Upper lobe of left lung (tissue), 6 donors: ENCODE data around the gene PI4K2A. TPM values are rescaled to one million over a fixed set of nuclear protein-coding genes. Genes with fewer than 3 reads are reported as not detected.

Source experiments
- ATAC-seq, 2 donors: fragments of 200-7000 bp; cut with Tn5 transposase; one replicate each; pipeline ENCODE4 v1.9.1; 2022; ENCODE audit warnings: mild to moderate bottlenecking in 2 of 2, moderate library complexity in 2 of 2; ENCODE audit not compliant: low FRiP score in 2 of 2
- DNase-seq, 2 donors: peaks; one replicate each; pipeline ENCODE4 v3.0.0-alpha.2; 2019 to 2020
- H3K27ac ChIP-seq, 4 donors: fragments of 200-600 bp; sonication (generic); one replicate each; pipeline ENCODE4 v1.5.1; 2016 to 2019
- H3K27me3 ChIP-seq, 4 donors: fragments of 200-600 bp; sonication (generic); one replicate each; pipeline ENCODE4 v1.5.1; 2017 to 2019
- H3K36me3 ChIP-seq, 4 donors: fragments of 200-600 bp; sonication (generic); one replicate each; pipeline ENCODE4 v1.5.1; 2016 to 2019
- H3K4me1 ChIP-seq, 4 donors: fragments of 200-600 bp; sonication (generic); one replicate each; pipeline ENCODE4 v1.5.1; 2018 to 2019
- H3K4me3 ChIP-seq, 4 donors: fragments of 200-600 bp; sonication (generic); one replicate each; pipeline ENCODE4 v1.5.1; 2017 to 2019; ENCODE audit warnings: mild to moderate bottlenecking in 2 of 4, moderate library complexity in 1 of 4
- H3K9me3 ChIP-seq, 4 donors: fragments of 200-600 bp; sonication (generic); one replicate each; pipeline ENCODE4 v1.5.1; 2018 to 2019
- CTCF ChIP-seq, 6 experiments: fragments of 450-650 bp in 4 of 6; fragments of 200-600 bp in 2 of 6; sonication (generic) in 2 of 6; IDR thresholded peaks; one replicate each; pipeline ENCODE4 v1.5.1; 2016 to 2019; ENCODE audit warnings: antibody characterized with exemption in 6 of 6
- EP300 ChIP-seq, 4 donors: sonication (generic); formaldehyde crosslinking; IDR thresholded peaks; one replicate each; pipeline ENCODE4 v1.5.1; 2017; ENCODE audit warnings: antibody characterized with exemption in 4 of 4, control low read depth in 2 of 4
- POLR2A ChIP-seq, 4 donors: fragments of 450-650 bp; IDR thresholded peaks; one replicate each; pipeline ENCODE4 v1.5.1; 2016 to 2017; ENCODE audit warnings: antibody characterized with exemption in 4 of 4, mild to moderate bottlenecking in 2 of 4
- POLR2AphosphoS5 ChIP-seq, 2 donors: sonication (generic); formaldehyde crosslinking; IDR thresholded peaks; one replicate each; pipeline ENCODE4 v1.5.1; 2017; ENCODE audit warnings: antibody characterized with exemption in 2 of 2
- WGBS, 2 donors: methylation state at CpG; one replicate each; pipeline ENCODE4 v1.1.5; 2017 to 2018; 5-methylcytosine and 5-hydroxymethylcytosine counted together
- total RNA-seq, 6 donors: library from RNA; depleted of rRNA in 4 of 6; stranded (reverse); fragments of >200 nt in 4 of 6; gene quantifications; one replicate each; pipeline versions ENCODE4 v1.1.0 to v1.2.1, GENCODE V29; 2016 to 2021
- donor health status: DM: no; HTN: no; CAD: no; lungs with moderate emphysema.
- donor health status: DM: no; HTN: yes; CAD: no; lungs with severe emphysema.

The PI4K2A gene
- total RNA-seq, 6 donors from 2014 or later = 22.0 to 34.4 (median 28.6) TPM

GRCh38 chr10:97618285-97618684 lies 22.2 kb upstream of the PI4K2A start:
- H3K27ac ChIP-seq = no peak overlapping the region
- H3K9me3 ChIP-seq = no peaks in the 10 kb centered on the region
- no peak overlapping the region for H3K4me3 ChIP-seq
- 98 to 99% methylated on average over 4 of the region's 4 CpGs for WGBS, 2 donors
- no peak for ATAC-seq
- TF ChIP-seq EP300 (IDR thresholded peaks at IDR 0.05) (no peak), POLR2AphosphoS5 (IDR thresholded peaks at IDR 0.05) (no peak), POLR2A (IDR thresholded peaks at IDR 0.05) (no peak), CTCF (IDR thresholded peaks at IDR 0.05) (no peak)
- no peaks in the 10 kb centered on the region for H3K4me1 ChIP-seq
- peaks cover 0 to 2% (median 0%) of the 10 kb centered on the region in 4 donors for H3K36me3 ChIP-seq
- DNase-seq = no peak
- H3K27me3 ChIP-seq = no peaks in the 10 kb centered on the region

- DNase-seq (no peak), ATAC-seq (no peak)
- Histone ChIP-seq H3K27ac (no peak overlapping the region), H3K4me1 (no peaks in the 10 kb centered on the region), H3K4me3 (no peak overlapping the region), H3K27me3 (no peaks in the 10 kb centered on the region), H3K9me3 (no peaks in the 10 kb centered on the region), H3K36me3 (peaks cover 0 to 2% (median 0%) of the 10 kb centered on the region in 4 donors)
- 95 to 98% methylated on average over 4 of the region's 4 CpGs for WGBS, 2 donors
- no peak for TF ChIP-seq POLR2A (IDR thresholded peaks at IDR 0.05)
- no peak for TF ChIP-seq POLR2AphosphoS5 (IDR thresholded peaks at IDR 0.05)
- no peak for TF ChIP-seq CTCF (IDR thresholded peaks at IDR 0.05)
- TF ChIP-seq EP300 (IDR thresholded peaks at IDR 0.05) = no peak
These were observed 21.7 kb upstream of the PI4K2A start for GRCh38 chr10:97618733-97619132.

DNA sequence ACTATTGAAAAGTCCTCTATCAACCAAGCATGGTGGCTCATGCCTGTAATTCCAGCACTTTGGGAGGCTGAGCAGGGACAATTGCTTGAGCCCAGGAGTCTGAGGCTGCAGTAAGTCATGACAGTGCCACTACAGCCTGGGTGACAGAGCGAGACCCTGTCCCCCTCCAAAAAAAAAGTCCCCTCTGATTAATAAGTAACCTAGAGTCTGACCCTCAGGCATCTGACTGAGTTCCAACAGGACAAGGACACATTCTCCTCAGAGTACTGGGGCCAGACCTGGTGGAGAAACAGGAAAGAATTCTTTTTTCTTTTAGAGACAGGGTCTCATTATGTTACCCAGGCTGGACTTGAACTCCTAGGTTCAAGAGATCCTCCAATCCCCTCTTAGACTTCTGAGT lies 17.2 kb upstream of the PI4K2A start:
- Histone ChIP-seq H3K4me1 (peaks cover 0 to 4% (median 2%) of the 10 kb centered on the region in 4 donors), H3K27ac (no peak overlapping the region), H3K27me3 (no peaks in the 10 kb centered on the region), H3K9me3 (no peaks in the 10 kb centered on the region), H3K36me3 (no peaks in the 10 kb centered on the region), H3K4me3 (no peak overlapping the region)
- DNase-seq = no peak
- ATAC-seq = no peak
- 71 to 81% methylated on average over 1 of the region's 1 CpG for WGBS, 2 donors
- TF ChIP-seq POLR2AphosphoS5 (IDR thresholded peaks at IDR 0.05) (no peak), CTCF (IDR thresholded peaks at IDR 0.05) (no peak), EP300 (IDR thresholded peaks at IDR 0.05) (no peak), POLR2A (IDR thresholded peaks at IDR 0.05) (no peak)

GRCh38 chr10:97627731-97628130 lies 12.7 kb upstream of the PI4K2A start:
- peak overlapping the region in 2 of 4 donors; percentile 35 to 39 for H3K27ac ChIP-seq
- no peak overlapping the region for H3K4me3 ChIP-seq
- no peaks in the 10 kb centered on the region for H3K36me3 ChIP-seq
- H3K4me1 ChIP-seq = peaks cover 4 to 8% (median 6%) of the 10 kb centered on the region in 4 donors
- TF ChIP-seq EP300 (IDR thresholded peaks at IDR 0.05) (no peak), POLR2AphosphoS5 (IDR thresholded peaks at IDR 0.05) (no peak), POLR2A (IDR thresholded peaks at IDR 0.05) (no peak)
- 63 to 75% methylated on average over 4 of the region's 4 CpGs for WGBS, 2 donors
- H3K9me3 ChIP-seq = no peaks in the 10 kb centered on the region
- no peaks in the 10 kb centered on the region for H3K27me3 ChIP-seq
- ATAC-seq (no peak), DNase-seq (no peak)

DNA sequence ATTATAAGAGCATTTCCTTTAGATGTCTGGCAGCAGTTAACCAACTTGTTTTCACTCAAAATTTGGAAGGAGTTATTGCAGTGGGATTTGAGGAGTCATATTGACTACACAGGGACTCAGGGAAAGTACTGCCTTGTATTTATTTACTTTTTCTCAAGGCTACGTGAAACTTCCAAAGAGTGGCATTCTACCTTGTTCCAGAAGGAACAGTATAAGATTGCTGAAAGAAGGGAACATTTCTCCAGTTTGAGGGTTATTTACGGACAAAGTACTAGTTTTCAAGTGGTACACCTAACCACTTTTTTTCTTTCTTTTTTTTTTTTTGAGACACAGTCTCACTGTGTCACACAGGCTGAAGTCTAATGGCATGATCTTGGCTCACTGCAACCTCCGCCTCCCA lies 12.2 kb upstream of the PI4K2A start:
- peak overlapping the region in 2 of 4 donors; percentile 44 to 51 for H3K27ac ChIP-seq
- no peak for ATAC-seq
- TF ChIP-seq POLR2AphosphoS5 (IDR thresholded peaks at IDR 0.05) (no peak), POLR2A (IDR thresholded peaks at IDR 0.05) (no peak), CTCF (IDR thresholded peaks at IDR 0.05) (no peak), EP300 (IDR thresholded peaks at IDR 0.05) (peak in 1 of 4 donors; percentile 45)

More for the DNA sequence above, 12.2 kb upstream of the PI4K2A start:
- WGBS, 2 donors = 63 to 73% methylated on average over 3 of the region's 3 CpGs
- H3K4me1 ChIP-seq = peaks cover 5 to 10% (median 8%) of the 10 kb centered on the region in 4 donors
- DNase-seq = no peak
- H3K4me3 ChIP-seq = no peak overlapping the region
- H3K36me3 ChIP-seq = no peaks in the 10 kb centered on the region
- no peaks in the 10 kb centered on the region for H3K27me3 ChIP-seq
- H3K9me3 ChIP-seq = no peaks in the 10 kb centered on the region
